ENCODE results near the gene TXNL1. TPM values are rescaled to one million over a fixed set of nuclear protein-coding genes. Genes with fewer than 3 reads are reported as not detected.
A peak's percentile ranks its signal among the peaks of the same experiment; 100 is the strongest.

Gene TXNL1
- total RNA-seq, 1 experiment from 2014 or later = 75.8 TPM

DNA sequence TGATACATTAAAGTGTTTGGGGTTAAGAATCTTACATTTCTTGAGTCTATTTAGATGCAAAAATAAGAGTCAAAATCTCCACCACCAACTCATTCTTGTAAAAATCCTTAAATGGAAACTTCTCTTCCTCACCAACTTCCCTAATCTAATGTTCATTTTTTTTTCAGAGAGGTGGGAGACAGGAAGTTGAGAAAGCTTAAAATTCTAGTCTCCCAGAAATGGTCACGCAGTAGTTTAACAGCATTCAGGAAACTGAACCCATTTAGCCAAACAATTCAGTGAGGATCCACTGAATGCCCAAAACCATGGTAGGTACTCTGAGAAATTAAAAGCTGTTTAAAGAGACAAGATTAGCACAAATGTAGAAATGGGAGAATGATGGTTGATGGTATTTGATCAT lies 69.0 kb downstream of the TXNL1 start:
- H3K79me2 ChIP-seq (ENCODE audit: low read length) = no peaks in the 10 kb centered on the region
- no peaks in the 10 kb centered on the region for H3K36me3 ChIP-seq (ENCODE audit: low read depth, low read length)
- H3K9me2 ChIP-seq (replicated peaks; ENCODE audit: low read length) = no peaks in the 10 kb centered on the region
- H3F3A ChIP-seq (ENCODE audit: low read length, unreplicated experiment) = no peaks in the 10 kb centered on the region
- no peak overlapping the region for H3K4me2 ChIP-seq (ENCODE audit: low read length)
- no peak for TF ChIP-seq EZH2 (IDR thresholded peaks at IDR 0.05; ENCODE audit: low read length, unreplicated experiment)
- TF ChIP-seq, protein P1, sequence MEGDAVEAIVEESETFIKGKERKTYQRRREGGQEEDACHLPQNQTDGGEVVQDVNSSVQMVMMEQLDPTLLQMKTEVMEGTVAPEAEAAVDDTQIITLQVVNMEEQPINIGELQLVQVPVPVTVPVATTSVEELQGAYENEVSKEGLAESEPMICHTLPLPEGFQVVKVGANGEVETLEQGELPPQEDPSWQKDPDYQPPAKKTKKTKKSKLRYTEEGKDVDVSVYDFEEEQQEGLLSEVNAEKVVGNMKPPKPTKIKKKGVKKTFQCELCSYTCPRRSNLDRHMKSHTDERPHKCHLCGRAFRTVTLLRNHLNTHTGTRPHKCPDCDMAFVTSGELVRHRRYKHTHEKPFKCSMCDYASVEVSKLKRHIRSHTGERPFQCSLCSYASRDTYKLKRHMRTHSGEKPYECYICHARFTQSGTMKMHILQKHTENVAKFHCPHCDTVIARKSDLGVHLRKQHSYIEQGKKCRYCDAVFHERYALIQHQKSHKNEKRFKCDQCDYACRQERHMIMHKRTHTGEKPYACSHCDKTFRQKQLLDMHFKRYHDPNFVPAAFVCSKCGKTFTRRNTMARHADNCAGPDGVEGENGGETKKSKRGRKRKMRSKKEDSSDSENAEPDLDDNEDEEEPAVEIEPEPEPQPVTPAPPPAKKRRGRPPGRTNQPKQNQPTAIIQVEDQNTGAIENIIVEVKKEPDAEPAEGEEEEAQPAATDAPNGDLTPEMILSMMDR (conservative IDR thresholded peaks at IDR 0.05; ENCODE audit: low read depth, low read length) = no peak
- TF ChIP-seq EZH2phosphoT487 (IDR thresholded peaks at IDR 0.05; ENCODE audit: borderline replicate concordance, low read length) = no peak
- ATAC-seq (no peak), DNase-seq (no peak)
- no peaks in the 10 kb centered on the region for H3K27me3 ChIP-seq (ENCODE audit: low read length)
- no TSS peak for BruUV-seq (replicated peaks)
- no peak overlapping the region for H3K27ac ChIP-seq (ENCODE audit: low read length)
- peaks cover 17% of the 10 kb centered on the region for H3K4me1 ChIP-seq (ENCODE audit: insufficient read depth, low read length)
- no peak overlapping the region for H3K4me3 ChIP-seq (ENCODE audit: low read length)
- no peaks in the 10 kb centered on the region for H3K9me3 ChIP-seq (ENCODE audit: low read length)
- no peaks in the 10 kb centered on the region for H4K20me1 ChIP-seq (ENCODE audit: low read length)
- CTCF ChIA-PET = no interaction called here
- H2AFZ ChIP-seq (ENCODE audit: low read length) = no peak overlapping the region
- H3K9ac ChIP-seq (ENCODE audit: low read length) = no peak overlapping the region
- POLR2A ChIA-PET (ENCODE audit: unreplicated experiment) = no interaction called here
- intact Hi-C loops (cut with micrococcal nuclease) = no loop called here

DNA sequence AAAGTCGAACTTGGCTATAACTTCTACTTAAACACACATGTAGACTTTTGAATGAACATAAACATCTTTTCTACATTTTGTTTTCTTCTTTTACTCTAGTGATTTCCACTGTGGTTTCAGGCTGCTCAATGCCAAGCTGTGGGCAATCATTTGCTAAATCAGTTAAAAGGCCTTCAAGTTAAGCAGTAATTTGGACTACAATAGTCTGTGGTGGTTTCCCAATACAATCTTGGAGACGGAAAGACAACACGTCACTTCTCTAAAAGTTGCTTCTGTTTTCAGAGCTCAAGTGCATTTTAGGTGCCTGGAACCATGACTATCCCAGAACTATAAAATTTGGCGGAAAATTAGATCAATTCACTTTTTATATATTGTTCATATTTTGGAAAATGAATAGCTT lies 69.4 kb downstream of the TXNL1 start:
- TF ChIP-seq EZH2phosphoT487 (IDR thresholded peaks at IDR 0.05; ENCODE audit: borderline replicate concordance, low read length) = no peak
- TF ChIP-seq, protein P1 (conservative IDR thresholded peaks at IDR 0.05; ENCODE audit: low read depth, low read length) = no peak
- no peak for TF ChIP-seq EZH2 (IDR thresholded peaks at IDR 0.05; ENCODE audit: low read length, unreplicated experiment)
- BruUV-seq (replicated peaks) = no TSS peak
- H3K9me2 ChIP-seq (replicated peaks; ENCODE audit: low read length) = no peaks in the 10 kb centered on the region

DNA sequence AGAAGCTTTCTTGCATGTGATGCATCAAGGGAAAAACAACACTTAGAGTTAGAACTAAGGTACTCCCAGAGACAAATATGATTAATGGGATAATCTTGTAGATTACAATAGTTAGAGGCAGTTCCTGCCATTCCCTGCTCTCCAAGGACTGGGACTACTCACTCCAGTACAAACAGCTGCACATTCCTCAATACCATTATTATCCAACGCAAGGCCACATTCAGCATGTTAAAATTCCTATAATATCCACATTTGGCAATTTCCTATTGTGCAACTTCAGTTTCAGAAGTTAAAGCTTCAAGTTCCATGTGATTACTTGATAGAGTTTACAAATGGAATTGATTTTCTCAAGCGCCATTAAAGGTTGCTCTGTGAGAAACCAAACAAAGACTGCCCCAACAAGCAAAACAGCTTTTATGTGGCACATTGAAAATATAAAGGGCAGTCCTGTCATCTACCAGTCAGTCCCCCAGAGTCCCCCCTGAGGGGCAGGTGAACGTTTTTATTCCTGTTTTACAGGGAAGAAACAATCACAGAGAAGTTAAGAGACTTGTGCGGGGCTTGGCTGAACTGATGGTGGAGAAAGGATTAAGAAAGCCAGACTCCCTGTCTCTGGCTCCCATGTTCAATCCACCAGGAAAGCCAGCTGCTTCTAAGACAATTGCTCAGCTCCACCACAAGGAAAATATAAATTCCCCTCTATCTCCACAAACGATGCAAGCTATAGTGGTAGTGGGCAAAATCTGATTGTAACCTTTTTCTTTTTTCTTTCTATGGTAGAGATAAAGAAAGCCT lies 72.6 kb downstream of the TXNL1 start:
- Histone ChIP-seq H3K79me2 (ENCODE audit: low read length) (no peaks in the 10 kb centered on the region), H4K20me1 (ENCODE audit: low read length) (no peaks in the 10 kb centered on the region), H3F3A (ENCODE audit: low read length, unreplicated experiment) (no peaks in the 10 kb centered on the region), H3K27me3 (ENCODE audit: low read length) (no peaks in the 10 kb centered on the region), H3K4me2 (ENCODE audit: low read length) (peak overlapping the region; percentile 24; the same call in 1 of the 2 replicates), H3K9me2 (replicated peaks; ENCODE audit: low read length) (no peaks in the 10 kb centered on the region), H3K27ac (ENCODE audit: low read length) (peak overlapping the region; percentile 31), H3K9ac (ENCODE audit: low read length) (no peak overlapping the region), H2AFZ (ENCODE audit: low read length) (peak overlapping the region; percentile 48), H3K4me1 (ENCODE audit: insufficient read depth, low read length) (peaks cover 19% of the 10 kb centered on the region), H3K36me3 (ENCODE audit: low read depth, low read length) (no peaks in the 10 kb centered on the region), H3K4me3 (ENCODE audit: low read length) (no peak overlapping the region), H3K9me3 (ENCODE audit: low read length) (no peaks in the 10 kb centered on the region)
- intact Hi-C loops (cut with micrococcal nuclease) = no loop called here
- POLR2A ChIA-PET (ENCODE audit: unreplicated experiment) = interaction anchor here (0.6 kb wide), 1 partner anchor 782 kb away, joined by 3 read pairs; no protein-coding TSS in a partner anchor
- DNase-seq (peak; percentile 67), ATAC-seq (peak; percentile 37; the same call in 1 of the 2 replicates)
- CTCF ChIA-PET = interaction anchor here (0.6 kb wide), 1 partner anchor 268 kb away, joined by 3 read pairs; no protein-coding TSS in a partner anchor
- TF ChIP-seq EZH2 (IDR thresholded peaks at IDR 0.05; ENCODE audit: low read length, unreplicated experiment) (no peak), EZH2phosphoT487 (IDR thresholded peaks at IDR 0.05; ENCODE audit: borderline replicate concordance, low read length) (no peak)
- TF ChIP-seq, protein P1 (conservative IDR thresholded peaks at IDR 0.05; ENCODE audit: low read depth, low read length) = no peak
- BruUV-seq (replicated peaks) = no TSS peak

More for the DNA sequence above, 69.4 kb downstream of the TXNL1 start:
- no peaks in the 10 kb centered on the region for H3K9me3 ChIP-seq (ENCODE audit: low read length)
- H3K9ac ChIP-seq (ENCODE audit: low read length) = no peak overlapping the region
- H3K4me3 ChIP-seq (ENCODE audit: low read length) = no peak overlapping the region
- peaks cover 19% of the 10 kb centered on the region for H3K4me1 ChIP-seq (ENCODE audit: insufficient read depth, low read length)
- no peak overlapping the region for H3K4me2 ChIP-seq (ENCODE audit: low read length)
- DNase-seq (no peak), ATAC-seq (no peak)
- no peaks in the 10 kb centered on the region for H3K27me3 ChIP-seq (ENCODE audit: low read length)
- no peaks in the 10 kb centered on the region for H3K79me2 ChIP-seq (ENCODE audit: low read length)
- H3K27ac ChIP-seq (ENCODE audit: low read length) = no peak overlapping the region
- H2AFZ ChIP-seq (ENCODE audit: low read length) = no peak overlapping the region
- POLR2A ChIA-PET (ENCODE audit: unreplicated experiment) = no interaction called here
- CTCF ChIA-PET = no interaction called here
- H3F3A ChIP-seq (ENCODE audit: low read length, unreplicated experiment) = no peaks in the 10 kb centered on the region
- intact Hi-C loops (cut with micrococcal nuclease) = no loop called here
- no peaks in the 10 kb centered on the region for H3K36me3 ChIP-seq (ENCODE audit: low read depth, low read length)
- no peaks in the 10 kb centered on the region for H4K20me1 ChIP-seq (ENCODE audit: low read length)
